SK-N-SH treated with all-trans-retinoic acid at 6 μM for 48 hours (cell line): Measurements from ENCODE around the gene CRKL.

Source experiments
- ARNTL ChIP-seq: fragments of 450-650 bp; formaldehyde crosslinking; IDR thresholded peaks from 2 replicates; pipeline ENCODE4 v1.5.0; 2020; ENCODE audit warnings: low read depth, mild to moderate bottlenecking, moderate library complexity, borderline replicate concordance
- CSRNP3 ChIP-seq: fragments of 250-450 bp; sonication (Bioruptor Pico); IDR thresholded peaks from 2 replicates; pipeline ENCODE4 v1.5.1; 2021; ENCODE audit warnings: mild to moderate bottlenecking, moderate library complexity
- PPARA ChIP-seq: fragments of 250-450 bp; sonication (Bioruptor Pico); IDR thresholded peaks from 2 replicates; pipeline ENCODE4 v1.5.0; 2020; ENCODE audit warnings: mild to moderate bottlenecking, borderline replicate concordance
- TSHZ2 ChIP-seq: fragments of 250-450 bp; sonication (Bioruptor Pico); IDR thresholded peaks from 2 replicates; pipeline ENCODE4 v1.5.0; 2020; ENCODE audit warnings: mild to moderate bottlenecking, moderate library complexity
- ZFP3 ChIP-seq: fragments of 250-450 bp; sonication (Bioruptor Pico); IDR thresholded peaks from 2 replicates; pipeline ENCODE4 v1.5.0; 2020; ENCODE audit warnings: mild to moderate bottlenecking, moderate library complexity
- ZFP30 ChIP-seq: fragments of 450-650 bp; formaldehyde crosslinking; IDR thresholded peaks from 2 replicates; pipeline ENCODE4 v1.5.0; 2022; ENCODE audit warnings: mild to moderate bottlenecking, moderate library complexity

- TF ChIP-seq ARNTL (no peak), PPARA (CRISPR knock-in tag) (no peak), ZFP30 (CRISPR knock-in tag) (no peak), CSRNP3 (CRISPR knock-in tag) (no peak), ZFP3 (CRISPR knock-in tag) (no peak), TSHZ2 (CRISPR knock-in tag) (no peak)
Measured at GRCh38 chr22:20982563-20982882, 65.3 kb downstream of the CRKL start.
